Prostate gland (tissue), 2 donors: ENCODE data around the gene RECQL5. TPM values are rescaled to one million over a fixed set of nuclear protein-coding genes. Genes with fewer than 3 reads are reported as not detected.

Experiments used
- DNase-seq: peaks from one replicate; pipeline ENCODE4 v3.0.0-alpha.2; 2019; ENCODE audit warnings: low spot score
- H3K27ac ChIP-seq, 2 donors: fragments of 200-600 bp; sonication (generic); 2 replicates each; pipeline ENCODE4 v1.5.1; 2017 to 2019
- H3K27me3 ChIP-seq: fragments of 200-600 bp; sonication (generic); replicated peaks from 2 replicates; pipeline ENCODE4 v1.5.1; 2019; ENCODE audit not compliant: insufficient read depth
- H3K36me3 ChIP-seq, 2 donors: fragments of 200-600 bp; sonication (generic); 1 replicate in 1 of 2; 2 replicates in 1 of 2; pipeline versions ENCODE4 v1.5.1 to v1.8.1; 2017 to 2019
- H3K4me1 ChIP-seq: fragments of 200-600 bp; sonication (generic); replicated peaks from 2 replicates; pipeline ENCODE4 v1.5.1; 2019
- H3K4me3 ChIP-seq, 2 donors: fragments of 200-600 bp; sonication (generic); 2 replicates each; pipeline ENCODE4 v1.5.1; 2017 to 2019
- H3K9me3 ChIP-seq: fragments of 200-600 bp; sonication (generic); 2 replicates; pipeline ENCODE4 v1.5.1; 2017
- POLR2A ChIP-seq: fragments of 450-650 bp; IDR thresholded peaks from one replicate; pipeline ENCODE4 v1.6.1; 2016; ENCODE audit warnings: antibody characterized with exemption, mild to moderate bottlenecking
- POLR2AphosphoS5 ChIP-seq: sonication (generic); formaldehyde crosslinking; IDR thresholded peaks from one replicate; pipeline ENCODE4 v1.6.1; 2017; ENCODE audit warnings: antibody characterized with exemption
- WGBS: methylation state at CpG from one replicate; pipeline ENCODE4 v1.1.5; 2018; 5-methylcytosine and 5-hydroxymethylcytosine counted together
- intact Hi-C: fragments of 100-400 bp; cut with DNase I; formaldehyde crosslinking; loops from one replicate; pipeline ENCODE4 v1.14.2; 2022
- total RNA-seq, 2 donors: library from RNA; depleted of rRNA; stranded (reverse); fragments of >200 nt; gene quantifications; one replicate each; pipeline ENCODE4 v1.1.0, GENCODE V29; 2016
- TF ChIP-seq, protein P1 (sequence below), 4 experiments: fragments of 200-600 bp in 2 of 4; fragments of 450-650 bp in 2 of 4; sonication (generic) in 2 of 4; IDR thresholded peaks; 1 replicate in 3 of 4; 2 replicates in 1 of 4; pipeline ENCODE4 v1.5.1; 2016 to 2019; ENCODE audit warnings: antibody characterized with exemption in 4 of 4, mild to moderate bottlenecking in 2 of 4, moderate library complexity in 2 of 4

RECQL5 gene
- total RNA-seq, 2 donors from 2014 or later = 33.6 to 132 TPM

DNA sequence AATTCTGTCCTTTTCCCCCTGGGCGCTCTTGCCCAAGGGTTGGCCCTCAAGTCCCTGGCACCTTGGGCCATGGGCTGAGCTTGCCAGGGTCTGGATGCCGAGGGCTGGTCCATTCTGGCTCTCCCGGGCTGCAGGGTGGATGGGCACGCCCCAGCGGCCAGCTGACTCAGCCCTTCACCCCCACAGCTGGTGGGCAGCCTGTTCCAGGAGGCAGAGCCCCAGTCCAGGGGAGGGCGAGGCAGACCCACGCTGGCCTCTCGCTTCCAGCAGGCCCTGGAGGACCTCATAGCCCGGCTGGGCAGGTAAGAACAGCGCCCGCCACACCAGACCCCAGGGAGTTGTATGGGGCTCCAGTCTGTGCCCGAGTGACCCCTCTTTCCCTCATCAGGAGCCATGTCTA is 64.3 kb downstream of the RECQL5 start:
- H3K4me1 ChIP-seq = no peaks in the 10 kb centered on the region
- intact Hi-C loops = no loop called here
- DNase-seq = no peak
- 89% methylated on average over 12 of the region's 12 CpGs for WGBS
- TF ChIP-seq POLR2A = no peak
- no peak for TF ChIP-seq POLR2AphosphoS5
- TF ChIP-seq, protein P1, sequence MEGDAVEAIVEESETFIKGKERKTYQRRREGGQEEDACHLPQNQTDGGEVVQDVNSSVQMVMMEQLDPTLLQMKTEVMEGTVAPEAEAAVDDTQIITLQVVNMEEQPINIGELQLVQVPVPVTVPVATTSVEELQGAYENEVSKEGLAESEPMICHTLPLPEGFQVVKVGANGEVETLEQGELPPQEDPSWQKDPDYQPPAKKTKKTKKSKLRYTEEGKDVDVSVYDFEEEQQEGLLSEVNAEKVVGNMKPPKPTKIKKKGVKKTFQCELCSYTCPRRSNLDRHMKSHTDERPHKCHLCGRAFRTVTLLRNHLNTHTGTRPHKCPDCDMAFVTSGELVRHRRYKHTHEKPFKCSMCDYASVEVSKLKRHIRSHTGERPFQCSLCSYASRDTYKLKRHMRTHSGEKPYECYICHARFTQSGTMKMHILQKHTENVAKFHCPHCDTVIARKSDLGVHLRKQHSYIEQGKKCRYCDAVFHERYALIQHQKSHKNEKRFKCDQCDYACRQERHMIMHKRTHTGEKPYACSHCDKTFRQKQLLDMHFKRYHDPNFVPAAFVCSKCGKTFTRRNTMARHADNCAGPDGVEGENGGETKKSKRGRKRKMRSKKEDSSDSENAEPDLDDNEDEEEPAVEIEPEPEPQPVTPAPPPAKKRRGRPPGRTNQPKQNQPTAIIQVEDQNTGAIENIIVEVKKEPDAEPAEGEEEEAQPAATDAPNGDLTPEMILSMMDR (IDR thresholded peaks at IDR 0.05) = no peak
- H3K36me3 ChIP-seq = no peaks in the 10 kb centered on the region
- no peak overlapping the region for H3K4me3 ChIP-seq
- H3K27ac ChIP-seq = no peak overlapping the region
- no peaks in the 10 kb centered on the region for H3K27me3 ChIP-seq
- H3K9me3 ChIP-seq = no peaks in the 10 kb centered on the region

DNA sequence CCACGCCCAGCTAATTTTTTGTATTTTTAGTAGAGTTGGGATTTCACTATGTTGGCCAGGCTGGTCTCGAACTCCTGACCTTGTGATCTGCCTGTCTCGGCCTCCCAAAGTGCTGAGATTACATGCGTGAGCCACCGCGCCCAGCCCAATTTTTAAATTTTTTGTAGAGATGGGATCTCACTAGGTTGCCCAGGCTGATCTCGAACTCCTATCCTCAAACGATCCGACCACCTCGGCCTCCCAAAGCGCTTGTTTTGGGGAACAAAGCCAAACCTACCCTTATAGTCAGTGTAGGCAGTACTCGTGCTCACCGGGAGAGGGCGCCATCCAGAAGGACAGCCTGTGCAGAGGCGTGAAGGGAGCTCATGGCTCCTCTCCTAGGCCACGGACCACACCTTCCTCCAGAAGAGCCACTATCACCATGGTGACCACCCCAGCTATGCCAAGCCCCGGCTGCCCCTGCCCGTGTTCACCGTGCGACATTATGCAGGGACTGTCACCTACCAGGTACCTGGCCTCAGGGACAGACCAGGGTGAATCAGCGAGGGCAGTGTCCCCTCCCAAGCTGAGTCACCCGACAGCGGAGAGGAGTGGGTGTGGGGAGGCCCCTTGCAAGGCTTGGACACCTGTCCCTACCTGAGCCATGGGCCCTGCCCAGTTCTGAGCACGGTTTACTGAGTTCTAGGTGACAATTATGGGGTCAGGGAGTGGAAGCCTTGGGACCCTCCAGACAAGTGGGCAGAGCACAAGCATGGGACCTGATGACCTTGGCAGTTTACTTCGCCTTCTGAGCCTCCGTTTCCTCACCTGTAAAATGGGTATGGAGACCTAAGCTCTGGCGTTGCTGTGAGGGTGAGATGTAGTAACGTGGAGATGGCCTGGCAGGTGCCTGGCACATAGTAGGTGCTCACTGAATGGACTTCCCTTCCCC is 65.6 kb downstream of the RECQL5 start:
- H3K9me3 ChIP-seq = no peaks in the 10 kb centered on the region
- H3K4me1 ChIP-seq = no peaks in the 10 kb centered on the region
- no peak for DNase-seq
- TF ChIP-seq, protein P1 (IDR thresholded peaks at IDR 0.05) = peak; percentile 34 to 68 (median 50)
- no peak for TF ChIP-seq POLR2A
- H3K27ac ChIP-seq = no peak overlapping the region
- no peaks in the 10 kb centered on the region for H3K27me3 ChIP-seq
- WGBS = 61% methylated on average over 26 of the region's 28 CpGs
- no peak overlapping the region for H3K4me3 ChIP-seq
- H3K36me3 ChIP-seq = no peaks in the 10 kb centered on the region
- intact Hi-C loops = no loop called here

DNA sequence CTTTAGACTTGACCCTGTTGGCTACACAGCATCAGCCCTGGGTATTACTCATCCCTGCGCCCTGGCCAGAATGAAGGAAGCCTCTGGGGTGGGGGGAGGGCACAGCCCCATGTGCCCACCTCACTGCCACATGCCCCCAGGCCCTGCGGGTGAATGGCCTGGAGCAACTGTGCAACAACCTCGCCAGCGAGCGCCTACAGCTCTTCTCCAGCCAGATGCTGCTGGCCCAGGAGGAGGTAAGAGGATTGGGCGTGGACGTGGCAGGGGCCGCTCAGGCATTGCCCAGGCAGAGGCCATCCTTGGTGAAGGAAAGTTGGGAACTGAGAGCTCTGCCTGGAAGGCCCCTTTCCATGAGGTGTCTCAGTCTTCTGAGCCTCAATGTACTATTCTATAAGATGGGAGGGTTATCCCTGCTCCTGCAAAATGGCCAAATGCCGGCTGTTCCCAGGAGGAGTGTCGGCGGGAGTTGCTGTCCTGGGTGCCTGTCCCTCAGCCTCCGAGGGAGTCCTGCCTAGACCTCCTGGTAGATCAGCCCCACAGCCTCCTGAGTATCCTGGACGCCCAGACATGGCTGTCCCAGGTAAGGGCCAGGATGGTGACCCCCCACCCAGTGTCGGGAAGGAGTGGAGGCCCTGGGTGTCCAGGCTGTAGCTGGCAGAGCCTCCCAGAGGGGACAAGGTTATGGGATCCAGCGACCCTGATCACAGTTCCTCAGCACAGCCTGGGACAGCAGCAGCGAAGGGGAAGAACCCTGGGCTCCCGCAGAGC is 70.5 kb downstream of the RECQL5 start:
- WGBS = 90% methylated on average over 17 of the region's 17 CpGs
- intact Hi-C loops = no loop called here

DNA sequence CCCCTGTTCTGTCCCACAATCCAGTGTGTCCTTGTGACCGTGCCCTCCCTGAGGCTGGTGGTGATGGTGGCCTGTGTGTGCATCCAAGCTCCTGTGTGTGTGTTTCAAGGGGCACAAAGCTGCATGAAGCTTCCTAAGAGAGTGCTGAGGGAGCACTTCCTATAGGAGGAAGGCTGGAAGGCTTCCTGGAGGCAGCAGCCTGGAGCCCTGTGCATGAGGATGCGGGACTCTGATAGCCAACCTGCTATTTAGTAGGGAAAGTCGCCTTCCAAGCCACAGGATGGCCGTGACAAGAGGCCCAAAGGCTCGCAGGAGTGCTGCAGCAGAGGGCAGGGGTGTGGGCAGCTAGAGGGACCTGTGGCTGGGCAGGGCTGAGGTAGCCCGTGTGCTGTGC is 71.0 kb downstream of the RECQL5 start:
- Histone ChIP-seq H3K27ac (no peak overlapping the region), H3K4me3 (no peak overlapping the region), H3K4me1 (no peaks in the 10 kb centered on the region), H3K9me3 (no peaks in the 10 kb centered on the region), H3K36me3 (no peaks in the 10 kb centered on the region), H3K27me3 (no peaks in the 10 kb centered on the region)
- WGBS = 79% methylated on average over 3 of the region's 6 CpGs
- intact Hi-C loops = no loop called here
- no peak for DNase-seq
- TF ChIP-seq, protein P1 (IDR thresholded peaks at IDR 0.05) = no peak
- TF ChIP-seq POLR2A (no peak), POLR2AphosphoS5 (no peak)

More for the DNA sequence above, 70.5 kb downstream of the RECQL5 start:
- no peak for DNase-seq
- H3K9me3 ChIP-seq = no peaks in the 10 kb centered on the region
- H3K27me3 ChIP-seq = no peaks in the 10 kb centered on the region
- H3K4me1 ChIP-seq = no peaks in the 10 kb centered on the region
- no peaks in the 10 kb centered on the region for H3K36me3 ChIP-seq
- H3K27ac ChIP-seq = no peak overlapping the region
- H3K4me3 ChIP-seq = no peak overlapping the region
- TF ChIP-seq POLR2AphosphoS5 = no peak
- no peak for TF ChIP-seq POLR2A
- TF ChIP-seq, protein P1 (IDR thresholded peaks at IDR 0.05) = no peak
